A549 (cell line): ENCODE measurements around the gene RNF10. TPM values are rescaled to one million over a fixed set of nuclear protein-coding genes. Genes with fewer than 3 reads are reported as not detected.
"Not testable (repeated sequence)": the region's sequence is repeated elsewhere in the genome, so short reads cannot be mapped to it uniquely, and the experiment has no call there.

ENCODE experiments used
- ATAC-seq, 2 experiments: fragments of 200-7000 bp in 1 of 2; fragments of >200 bp in 1 of 2; cut with Nextera tagmentation in 1 of 2; cut with Tn5 transposase in 1 of 2; 3 replicates each; pipeline versions ENCODE4 v1.8.0 to v1.9.1; 2018 to 2020; ENCODE audit warnings: mild to moderate bottlenecking in 1 of 2, moderate library complexity in 1 of 2
- CTCF ChIA-PET: fragments of 300-600 bp; sonication (Branson Sonifier 250); formaldehyde crosslinking; extraction: SDS; loops from one replicate; lab custom pipeline; 2021; ENCODE audit warnings: antibody characterized with exemption, inconsistent platforms; lab: Yijun Ruan, JAX
- POLR2A ChIA-PET: fragments of 350-600 bp; formaldehyde crosslinking; extraction: SDS; loops from one replicate; lab custom pipeline; 2021; ENCODE audit warnings: antibody characterized with exemption, inconsistent platforms; lab: Yijun Ruan, JAX
- DNase-seq, 2 experiments: peaks; one replicate each; pipeline versions ENCODE4 v3.0.0 to v3.0.0-alpha.2; 2011 to 2016; ENCODE audit warnings: low read depth in 1 of 2, low spot score in 1 of 2
- FAIRE-seq: peaks from 2 replicates; lab custom pipeline; 2011; peaks lifted over from hg19 to GRCh38; lab: Jason Lieb, UNC
- H3K27ac ChIP-seq, 2 experiments: fragments of >200 bp; sonication (Bioruptor Twin); formaldehyde crosslinking; 3 replicates each; pipeline ENCODE4 v1.5.1; 2016 to 2017
- H3K4me1 ChIP-seq: fragments of >200 bp; sonication (Bioruptor Twin); formaldehyde crosslinking; 3 replicates; pipeline ENCODE4 v1.6.1; 2016
- H3K4me2 ChIP-seq: fragments of >200 bp; sonication (Bioruptor Twin); formaldehyde crosslinking; 3 replicates; pipeline ENCODE4 v1.6.1; 2016
- H3K4me3 ChIP-seq: fragments of >200 bp; sonication (Bioruptor Twin); formaldehyde crosslinking; 3 replicates; pipeline ENCODE4 v1.5.1; 2016
- H3K9me3 ChIP-seq: fragments of >200 bp; sonication (Bioruptor Twin); formaldehyde crosslinking; 3 replicates; pipeline ENCODE4 v1.6.1; 2016
- BCL3 ChIP-seq: fragments of >200 bp; sonication (Bioruptor Twin); formaldehyde crosslinking; IDR thresholded peaks from 3 replicates; pipeline ENCODE4 v1.6.1; 2016
- CEBPB ChIP-seq, 2 experiments: fragments of >200 bp in 1 of 2; sonication (Bioruptor Twin) in 1 of 2; formaldehyde crosslinking in 1 of 2; IDR thresholded peaks; 2 replicates each; pipeline ENCODE4 v1.6.1; 2012 to 2016
- CHD2 ChIP-seq: fragments of 150-350 bp; IDR thresholded peaks from 2 replicates; pipeline ENCODE4 v1.6.1; 2014; ENCODE audit warnings: low read length; ENCODE audit not compliant: partially characterized antibody
- ELK1 ChIP-seq: fragments of 150-350 bp; IDR thresholded peaks from 2 replicates; pipeline ENCODE4 v1.6.1; 2014; ENCODE audit warnings: low read depth, mild to moderate bottlenecking, low read length
- HES2 ChIP-seq: fragments of >200 bp; sonication (Bioruptor Twin); formaldehyde crosslinking; IDR thresholded peaks from 2 replicates; pipeline ENCODE4 v1.6.1; 2016
- HMGXB4 ChIP-seq: fragments of 250-450 bp; sonication (Bioruptor Pico); IDR thresholded peaks from 2 replicates; pipeline ENCODE4 v1.5.0; 2021; ENCODE audit warnings: mild to moderate bottlenecking, moderate library complexity, borderline replicate concordance
- HOXA7 ChIP-seq: fragments of 250-450 bp; sonication (Bioruptor Pico); IDR thresholded peaks from 2 replicates; pipeline ENCODE4 v1.5.0; 2020; ENCODE audit warnings: mild to moderate bottlenecking, moderate library complexity
- HOXB13 ChIP-seq: fragments of 250-450 bp; sonication (Bioruptor Pico); IDR thresholded peaks from 2 replicates; pipeline ENCODE4 v1.5.0; 2020; ENCODE audit warnings: low read depth, mild to moderate bottlenecking, moderate library complexity
- JUN ChIP-seq, 2 experiments: fragments of >200 bp; sonication (Bioruptor Twin); formaldehyde crosslinking; IDR thresholded peaks; 2 replicates in 1 of 2; 3 replicates in 1 of 2; pipeline ENCODE4 v1.6.1; 2016 to 2017
- JUNB ChIP-seq: fragments of >200 bp; sonication (Bioruptor Twin); formaldehyde crosslinking; IDR thresholded peaks from 2 replicates; pipeline ENCODE4 v1.6.1; 2016
- MAFK ChIP-seq: fragments of 450-650 bp; IDR thresholded peaks from 2 replicates; pipeline ENCODE4 v1.6.1; 2014; ENCODE audit not compliant: partially characterized antibody
- MAX ChIP-seq: IDR thresholded peaks from 2 replicates; pipeline ENCODE4 v1.6.1; 2012
- MYC ChIP-seq: IDR thresholded peaks from 2 replicates; pipeline ENCODE4 v1.6.1; 2012; ENCODE audit warnings: mild to moderate bottlenecking, inconsistent platforms, low read length, improper control_type of control experiment, borderline replicate concordance
- PBX3 ChIP-seq: IDR thresholded peaks from 2 replicates; pipeline ENCODE4 v1.6.1; 2012
- PHF8 ChIP-seq: fragments of 200-600 bp; sonication (generic); IDR thresholded peaks from 2 replicates; pipeline ENCODE4 v1.6.1; 2016; ENCODE audit warnings: low read depth, mild to moderate bottlenecking, antibody characterized with exemption, moderate library complexity, borderline replicate concordance
- POLR2A ChIP-seq: IDR thresholded peaks from 2 replicates; pipeline ENCODE4 v1.6.1; 2012; ENCODE audit warnings: mild to moderate bottlenecking, low read length
- POLR2AphosphoS2 ChIP-seq: conservative IDR thresholded peaks from 2 replicates; pipeline ENCODE4 v1.6.1; 2012; ENCODE audit warnings: low read length, improper control_type of control experiment, inconsistent platforms
- RFX5 ChIP-seq: fragments of 450-650 bp; IDR thresholded peaks from 2 replicates; pipeline ENCODE4 v1.7.1; 2014; ENCODE audit warnings: antibody characterized with exemption, mild to moderate bottlenecking, moderate library complexity
- ZC3H11A ChIP-seq: fragments of 450-650 bp; IDR thresholded peaks from 2 replicates; pipeline ENCODE4 v1.6.1; 2014; ENCODE audit warnings: antibody characterized with exemption, mild to moderate bottlenecking
- WGBS: methylation state at CpG from one replicate; pipeline ENCODE4 v1.1.6; 2017; ENCODE audit errors: missing lambda C conversion rate; 5-methylcytosine and 5-hydroxymethylcytosine counted together
- polyA minus RNA-seq: library from RNA; depleted of rRNA, polyadenylated mRNA; stranded (reverse); fragments of >200 nt; gene quantifications from 2 replicates; pipeline ENCODE4 v1.2.3, GENCODE V29; 2011; rRNA and poly(A)+ RNA removed
- polyA plus RNA-seq, 4 experiments: library from polyadenylated mRNA; depleted of rRNA in 3 of 4; stranded (reverse); fragments of >200 nt; fragmentation: RNase III in 1 of 4; extraction: RNeasy Plus Mini Kit Qiagen cat#74134 plus additional on column Dnase treatment in 1 of 4; gene quantifications; 2 replicates in 3 of 4; 3 replicates in 1 of 4; pipeline ENCODE4 v1.2.3, GENCODE V29; 2011 to 2017

The RNF10 gene
- polyA plus RNA-seq (2011; rRNA removed) (118 and 137 TPM in 2 replicates), polyA plus RNA-seq (2017; fragmentation: RNase III; extraction: RNeasy Plus Mini Kit Qiagen cat#74134 plus additional on column Dnase treatment) (87.0 to 101 TPM (median 99.3 TPM) in 3 replicates), polyA minus RNA-seq (227 and 265 TPM in 2 replicates)
- polyA plus RNA-seq (2012; cell fraction: cytosol; rRNA removed), result 75.6 and 79.2 TPM in 2 replicates
- 76.1 and 96.9 TPM in 2 replicates for polyA plus RNA-seq (2012; cell fraction: nucleus; rRNA removed)

GRCh38 chr12:120534203-120534702, at the start of gene RNF10:
TSS of gene RNF10 (plus strand) at chr12:120534356. CDS start at chr12:120534812, 456 bp downstream.
- FAIRE-seq (no peak), ATAC-seq (peak; percentile 85 to 89), DNase-seq (peak; percentile 94 to 96)
- ChIA-PET POLR2A (interaction anchor here (0.9 kb wide), 1 partner anchor 26 kb away, joined by 3 read pairs; no protein-coding TSS in a partner anchor), CTCF (interaction anchor here (0.6 to 0.8 kb wide), 2 partner anchors 38 to 375 kb away, joined by 4 to 5 read pairs; no protein-coding TSS in a partner anchor)
- TF ChIP-seq JUN (IDR thresholded peaks at IDR 0.05) (peak; percentile 81 to 89; a peak in 4 of 5 replicates), POLR2A (peak; percentile 97), MAX (peak; percentile 11; the same call in 1 of the 2 replicates), PHF8 (peak; percentile 91), HMGXB4 (CRISPR knock-in tag) (0 out of 2 replicates have a peak, but pooled peaks have one; percentile 11), BCL3 (peak; percentile 92), ZC3H11A (no peak), HOXB13 (CRISPR knock-in tag) (no peak)
- Histone ChIP-seq H3K4me2 (peak within 1 kb of the TSS; percentile 98), H3K27ac (peak within 1 kb of the TSS; percentile 77 to 97), H3K4me3 (peak within 1 kb of the TSS; percentile 59), H3K9me3 (no peaks in the 10 kb centered on the region), H3K4me1 (peaks cover 45% of the 10 kb centered on the region)
- WGBS, result 0% methylated on average over 16 of the region's 43 CpGs

- TF ChIP-seq BCL3 (no peak), CHD2 (no peak), ELK1 (no peak), MYC (no peak), HES2 (no peak), HMGXB4 (CRISPR knock-in tag) (no peak), PBX3 (no peak), POLR2AphosphoS2 (no peak), MAX (no peak), JUNB (no peak), RFX5 (no peak), HOXA7 (CRISPR knock-in tag) (no peak), MAFK (no peak), CEBPB (IDR thresholded peaks at IDR 0.05) (no peak), ZC3H11A (no peak), HOXB13 (CRISPR knock-in tag) (no peak)
- TF ChIP-seq, all 56 proteins: peak for 0
- DNase-seq, result no peak
- Histone ChIP-seq H3K4me3 (no peak overlapping the region), H3K4me1 (peaks cover 4% of the 10 kb centered on the region; the same call in 1 of the 3 replicates), H3K9me3 (no peaks in the 10 kb centered on the region), H3K27ac (no peak overlapping the region), H3K4me2 (no peak overlapping the region)
- ChIA-PET POLR2A (no interaction called here), CTCF (interaction anchor here (0.6 to 2.9 kb wide), 5 partner anchors 10 to 152 kb away, joined by 3 to 10 read pairs (median 5); partner anchors contain the start of genes DYNLL1 and SRSF9)
- WGBS, result 93% methylated on average over 7 of the region's 7 CpGs
- no peak for FAIRE-seq
- no peak for ATAC-seq
Observed at GRCh38 chr12:120485961-120486881, 47.9 kb upstream of the RNF10 start.

- FAIRE-seq, ATAC-seq, H3K4me3 ChIP-seq, POLR2A ChIA-PET, H3K27ac ChIP-seq, H3K4me1 ChIP-seq, H3K9me3 ChIP-seq, DNase-seq, H3K4me2 ChIP-seq: not testable (repeated sequence)
- 94% methylated on average over 7 of the region's 7 CpGs for WGBS
- CTCF ChIA-PET, result interaction anchor here (2.9 kb wide), 1 partner anchor 18 kb away, joined by 10 read pairs; the partner anchor contains the start of gene SRSF9
Observed at GRCh38 chr12:120487552-120487951, 46.6 kb upstream of the RNF10 start.
